ENCODE measurements around the gene MAP3K12.

GRCh38 chr12:53501615-53502181 is 2.4 kb upstream of the MAP3K12 start:
- TF ChIP-seq CTCF (IDR thresholded peaks at IDR 0.05; ENCODE audit: poor library complexity) (no peak), EZH2phosphoT487 (IDR thresholded peaks at IDR 0.05; ENCODE audit: low read depth, severe bottlenecking, unreplicated experiment) (no peak), EZH2 (IDR thresholded peaks at IDR 0.05; ENCODE audit: borderline replicate concordance) (no peak)

Data from hepatocyte (in vitro differentiated cells).